ENCODE measurements around the gene SEMA5A. TPM values are rescaled to one million over a fixed set of nuclear protein-coding genes. Genes with fewer than 3 reads are reported as not detected.

The SEMA5A gene
- polyA plus RNA-seq, 1 donor (not counting 4 experiments of a cell fraction or from before 2014, with no cell fraction given) = 0.16 TPM

DNA sequence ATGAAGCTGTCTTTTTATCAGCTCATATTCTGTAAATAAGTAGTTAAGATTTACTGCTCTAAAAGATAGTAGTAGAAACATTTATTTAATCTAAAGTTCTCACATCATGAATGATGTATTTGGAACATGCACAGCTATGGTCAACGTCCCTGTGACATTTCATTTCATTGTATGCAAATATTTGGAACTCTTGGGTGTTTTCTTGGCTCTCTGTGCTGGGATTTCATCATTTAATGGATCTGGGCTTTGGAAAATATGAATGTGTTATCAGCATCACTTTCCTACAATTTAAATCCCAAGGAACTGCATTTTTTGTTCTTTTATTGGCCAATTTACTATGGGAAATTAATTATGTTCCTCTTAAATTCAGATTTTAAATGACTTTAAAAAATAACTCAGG, 462.9 kb downstream of the SEMA5A start:
- H3K4me3 ChIP-seq (ENCODE audit: control insufficient read depth in 2 of 3, extremely low read depth in 1 of 3, insufficient read depth in 2 of 3, low read depth in 1 of 3, low read length in 3 of 3) = no peak overlapping the region

DNA sequence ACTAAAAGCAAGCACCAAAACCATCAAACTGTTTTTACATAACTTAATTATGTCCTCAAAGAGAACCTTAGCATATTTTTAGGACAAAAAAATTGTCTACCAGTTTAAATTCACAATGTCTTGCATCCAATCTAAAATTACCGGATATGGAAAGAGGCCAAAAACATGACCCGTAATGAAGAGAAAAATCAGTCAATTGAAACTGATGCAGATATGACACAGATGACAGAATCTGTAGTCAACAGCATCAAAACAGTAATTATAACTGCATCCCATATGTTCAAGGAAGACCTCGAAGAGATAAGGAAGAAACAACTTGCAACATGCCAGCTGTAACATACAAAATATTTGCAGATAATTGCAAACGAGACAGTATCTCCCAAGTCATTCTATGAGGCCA, 473.2 kb downstream of the SEMA5A start:
- Histone ChIP-seq H3K4me1 (ENCODE audit: control insufficient read depth, extremely low read depth, insufficient read depth, low read length) (no peaks in the 10 kb centered on the region), H3K4me3 (ENCODE audit: control insufficient read depth in 2 of 3, extremely low read depth in 1 of 3, insufficient read depth in 2 of 3, low read depth in 1 of 3, low read length in 3 of 3) (no peak overlapping the region), H3K4me2 (ENCODE audit: control insufficient read depth, extremely low read depth, insufficient read depth, low read depth, low read length) (no peak overlapping the region), H3K9ac (ENCODE audit: control insufficient read depth, extremely low read depth, insufficient read depth, low read length) (no peak overlapping the region), H3K27ac (ENCODE audit: control insufficient read depth, insufficient read depth, low read length) (no peak overlapping the region), H3K27me3 (ENCODE audit: control insufficient read depth, extremely low read depth, insufficient read depth, low read length) (no peaks in the 10 kb centered on the region), H2AFZ (ENCODE audit: control insufficient read depth, low read length) (no peak overlapping the region), H3K36me3 (ENCODE audit: control insufficient read depth in 2 of 2, extremely low read depth in 1 of 2, insufficient read depth in 2 of 2, low read length in 2 of 2) (no peaks in the 10 kb centered on the region), H3K79me2 (ENCODE audit: control insufficient read depth, insufficient read depth, low read length) (no peaks in the 10 kb centered on the region), H3K9me1 (ENCODE audit: control insufficient read depth, extremely low read depth, insufficient read depth, low read length) (no peaks in the 10 kb centered on the region), H3K9me3 (ENCODE audit: control insufficient read depth, low read depth, low read length) (no peaks in the 10 kb centered on the region), H4K20me1 (ENCODE audit: control insufficient read depth, extremely low read depth, insufficient read depth, low read length) (no peaks in the 10 kb centered on the region)
- no peak for DNase-seq (ENCODE audit: low read depth, low spot score)
- no peak for TF ChIP-seq EZH2 (IDR thresholded peaks at IDR 0.05; ENCODE audit: low read length)
- dilution Hi-C loops (cut with MboI; ENCODE audit: extremely low pct_ligation_motif_present, low sequenced_read_pairs) = no loop called here
- no peak for FAIRE-seq

More for the DNA sequence above, 462.9 kb downstream of the SEMA5A start:
- Histone ChIP-seq H3K9me1 (ENCODE audit: control insufficient read depth, extremely low read depth, insufficient read depth, low read length) (no peaks in the 10 kb centered on the region), H4K20me1 (ENCODE audit: control insufficient read depth, extremely low read depth, insufficient read depth, low read length) (no peaks in the 10 kb centered on the region), H3K9me3 (ENCODE audit: control insufficient read depth, low read depth, low read length) (no peaks in the 10 kb centered on the region), H3K79me2 (ENCODE audit: control insufficient read depth, insufficient read depth, low read length) (no peaks in the 10 kb centered on the region), H3K4me1 (ENCODE audit: control insufficient read depth, extremely low read depth, insufficient read depth, low read length) (no peaks in the 10 kb centered on the region), H3K27ac (ENCODE audit: control insufficient read depth, insufficient read depth, low read length) (no peak overlapping the region), H3K36me3 (ENCODE audit: control insufficient read depth in 2 of 2, extremely low read depth in 1 of 2, insufficient read depth in 2 of 2, low read length in 2 of 2) (no peaks in the 10 kb centered on the region), H2AFZ (ENCODE audit: control insufficient read depth, low read length) (no peak overlapping the region), H3K27me3 (ENCODE audit: control insufficient read depth, extremely low read depth, insufficient read depth, low read length) (no peaks in the 10 kb centered on the region), H3K9ac (ENCODE audit: control insufficient read depth, extremely low read depth, insufficient read depth, low read length) (no peak overlapping the region), H3K4me2 (ENCODE audit: control insufficient read depth, extremely low read depth, insufficient read depth, low read depth, low read length) (no peak overlapping the region)
- no peak for TF ChIP-seq EZH2 (IDR thresholded peaks at IDR 0.05; ENCODE audit: low read length)
- TF ChIP-seq, protein P1, sequence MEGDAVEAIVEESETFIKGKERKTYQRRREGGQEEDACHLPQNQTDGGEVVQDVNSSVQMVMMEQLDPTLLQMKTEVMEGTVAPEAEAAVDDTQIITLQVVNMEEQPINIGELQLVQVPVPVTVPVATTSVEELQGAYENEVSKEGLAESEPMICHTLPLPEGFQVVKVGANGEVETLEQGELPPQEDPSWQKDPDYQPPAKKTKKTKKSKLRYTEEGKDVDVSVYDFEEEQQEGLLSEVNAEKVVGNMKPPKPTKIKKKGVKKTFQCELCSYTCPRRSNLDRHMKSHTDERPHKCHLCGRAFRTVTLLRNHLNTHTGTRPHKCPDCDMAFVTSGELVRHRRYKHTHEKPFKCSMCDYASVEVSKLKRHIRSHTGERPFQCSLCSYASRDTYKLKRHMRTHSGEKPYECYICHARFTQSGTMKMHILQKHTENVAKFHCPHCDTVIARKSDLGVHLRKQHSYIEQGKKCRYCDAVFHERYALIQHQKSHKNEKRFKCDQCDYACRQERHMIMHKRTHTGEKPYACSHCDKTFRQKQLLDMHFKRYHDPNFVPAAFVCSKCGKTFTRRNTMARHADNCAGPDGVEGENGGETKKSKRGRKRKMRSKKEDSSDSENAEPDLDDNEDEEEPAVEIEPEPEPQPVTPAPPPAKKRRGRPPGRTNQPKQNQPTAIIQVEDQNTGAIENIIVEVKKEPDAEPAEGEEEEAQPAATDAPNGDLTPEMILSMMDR (optimal IDR thresholded peaks at IDR 0.05 in 1 of 3, IDR thresholded peaks at IDR 0.05 in 1 of 3, conservative IDR thresholded peaks at IDR 0.05 in 1 of 3; ENCODE audit: extremely low read depth in 1 of 3, insufficient read depth in 2 of 3, low read length in 3 of 3) = no peak
- DNase-seq (ENCODE audit: low read depth, low spot score) (no peak), FAIRE-seq (no peak)
- dilution Hi-C loops (cut with MboI; ENCODE audit: extremely low pct_ligation_motif_present, low sequenced_read_pairs) = no loop called here

DNA sequence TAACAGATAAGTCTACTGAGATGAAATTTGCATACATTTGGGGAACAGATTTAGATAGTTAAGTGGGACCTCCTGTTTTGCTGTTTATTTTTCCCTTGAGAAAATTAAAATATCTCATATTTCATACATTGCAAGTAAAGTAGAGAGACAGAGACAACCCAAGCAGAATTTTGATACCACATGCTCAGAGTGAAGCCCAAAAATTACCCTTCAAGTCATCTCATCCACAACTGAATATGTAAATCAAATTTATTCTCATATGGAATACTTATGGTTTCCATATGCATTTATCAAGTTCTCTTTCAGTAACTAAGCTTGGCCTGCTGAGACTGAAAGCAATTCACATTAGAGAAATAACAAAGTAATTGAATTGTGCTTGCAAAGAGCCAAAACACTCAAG, 474.4 kb downstream of the SEMA5A start:
- DNase-seq (ENCODE audit: low read depth, low spot score) = no peak
- H4K20me1 ChIP-seq (ENCODE audit: control insufficient read depth, extremely low read depth, insufficient read depth, low read length) = no peaks in the 10 kb centered on the region
- H3K27ac ChIP-seq (ENCODE audit: control insufficient read depth, insufficient read depth, low read length) = no peak overlapping the region
- H3K9me1 ChIP-seq (ENCODE audit: control insufficient read depth, extremely low read depth, insufficient read depth, low read length) = no peaks in the 10 kb centered on the region
- H3K27me3 ChIP-seq (ENCODE audit: control insufficient read depth, extremely low read depth, insufficient read depth, low read length) = no peaks in the 10 kb centered on the region
- H3K4me2 ChIP-seq (ENCODE audit: control insufficient read depth, extremely low read depth, insufficient read depth, low read depth, low read length) = no peak overlapping the region
- FAIRE-seq = no peak
- no peaks in the 10 kb centered on the region for H3K4me1 ChIP-seq (ENCODE audit: control insufficient read depth, extremely low read depth, insufficient read depth, low read length)
- H3K4me3 ChIP-seq (ENCODE audit: control insufficient read depth in 2 of 3, extremely low read depth in 1 of 3, insufficient read depth in 2 of 3, low read depth in 1 of 3, low read length in 3 of 3) = no peak overlapping the region
- no peak overlapping the region for H3K9ac ChIP-seq (ENCODE audit: control insufficient read depth, extremely low read depth, insufficient read depth, low read length)
- no peak for TF ChIP-seq EZH2 (IDR thresholded peaks at IDR 0.05; ENCODE audit: low read length)
- TF ChIP-seq, protein P1 (optimal IDR thresholded peaks at IDR 0.05 in 1 of 3, IDR thresholded peaks at IDR 0.05 in 1 of 3, conservative IDR thresholded peaks at IDR 0.05 in 1 of 3; ENCODE audit: extremely low read depth in 1 of 3, insufficient read depth in 2 of 3, low read length in 3 of 3) = no peak
- no peak overlapping the region for H2AFZ ChIP-seq (ENCODE audit: control insufficient read depth, low read length)
- no peaks in the 10 kb centered on the region for H3K36me3 ChIP-seq (ENCODE audit: control insufficient read depth in 2 of 2, extremely low read depth in 1 of 2, insufficient read depth in 2 of 2, low read length in 2 of 2)
- H3K79me2 ChIP-seq (ENCODE audit: control insufficient read depth, insufficient read depth, low read length) = no peaks in the 10 kb centered on the region
- dilution Hi-C loops (cut with MboI; ENCODE audit: extremely low pct_ligation_motif_present, low sequenced_read_pairs) = no loop called here
- no peaks in the 10 kb centered on the region for H3K9me3 ChIP-seq (ENCODE audit: control insufficient read depth, low read depth, low read length)

Data from keratinocyte (primary cell).